Ovary (tissue), 9 donors: ENCODE measurements around the gene CST7. TPM values are rescaled to one million over a fixed set of nuclear protein-coding genes. Genes with fewer than 3 reads are reported as not detected.

Experiments used
- DNase-seq, 5 donors: peaks; one replicate each; pipeline ENCODE4 v3.0.0-alpha.2; 2019 to 2020
- H3K27ac ChIP-seq, 2 donors: fragments of 200-600 bp; one replicate each; pipeline versions ENCODE4 v1.5.1 to v1.8.0; 2019 to 2022
- H3K27me3 ChIP-seq: fragments of 200-600 bp; one replicate; pipeline ENCODE4 v1.8.0; 2022
- H3K36me3 ChIP-seq: fragments of 200-600 bp; sonication (generic); one replicate; pipeline ENCODE4 v1.5.1; 2019
- H3K4me1 ChIP-seq: one replicate; pipeline ENCODE4 v1.8.1; 2013; ENCODE audit warnings: mild to moderate bottlenecking, moderate library complexity; ENCODE audit not compliant: insufficient read depth
- H3K4me3 ChIP-seq: fragments of 200-600 bp; sonication (generic); one replicate; pipeline ENCODE4 v1.5.1; 2017
- H3K9me3 ChIP-seq, 2 donors: fragments of 200-600 bp in 1 of 2; sonication (generic) in 1 of 2; one replicate each; pipeline versions ENCODE4 v1.5.1 to v1.8.1; 2013 to 2019; ENCODE audit warnings: mild to moderate bottlenecking in 1 of 2, moderate library complexity in 1 of 2
- CTCF ChIP-seq, 3 donors: fragments of 450-650 bp in 2 of 3; fragments of 200-600 bp in 1 of 3; IDR thresholded peaks; one replicate each; pipeline versions ENCODE4 v1.5.1 to v1.8.0; 2016 to 2022; ENCODE audit warnings: antibody characterized with exemption in 3 of 3, mild to moderate bottlenecking in 1 of 3
- EP300 ChIP-seq: sonication (generic); formaldehyde crosslinking; IDR thresholded peaks from one replicate; pipeline ENCODE4 v1.6.1; 2017; ENCODE audit warnings: antibody characterized with exemption
- POLR2A ChIP-seq: fragments of 450-650 bp; IDR thresholded peaks from one replicate; pipeline ENCODE4 v1.6.1; 2017; ENCODE audit warnings: antibody characterized with exemption, mild to moderate bottlenecking, moderate library complexity
- WGBS, 3 donors: extraction: QIAGEN DNeasy Blood & Tissue Kit in 1 of 3; methylation state at CpG; one replicate each; pipeline versions ENCODE4 v1.1.5 to v1.1.7; 2013 to 2017; 5-methylcytosine and 5-hydroxymethylcytosine counted together
- intact Hi-C, 4 donors: fragments of 100-400 bp; cut with DNase I; formaldehyde crosslinking; loops; one replicate each; pipeline versions ENCODE4 v1.11.0 to v1.15.1; 2022 to 2023
- polyA plus RNA-seq, 2 donors: library from polyadenylated mRNA; stranded (reverse); fragments of 200-250 nt in 1 of 2; fragments of 350-450 nt in 1 of 2; fragmentation: Illumina TruSeq in 1 of 2; extraction: RNeasy Lipid Tissue Mini Kit (QIAGEN cat#74804) in 1 of 2; gene quantifications; one replicate each; pipeline ENCODE4 v1.2.3, GENCODE V29; 2013 to 2014
- total RNA-seq, 7 donors: library from RNA; depleted of rRNA in 2 of 7; stranded (reverse); fragments of >200 nt in 2 of 7; fragmentation: NEBNext Ultra II Directional in 3 of 7; extraction: Animal tissue kit (Norgen Biotek cat#: 25700) in 3 of 7; gene quantifications; one replicate each; pipeline versions ENCODE4 v1.1.0 to v1.2.4, GENCODE V29; 2016 to 2023
- donor health status: DM: no; HTN: no; CAD: no; lungs with moderate emphysema.
- donor health status: DM: no; HTN: no; CAD: no.
- donor health status: Bipolar disorder and iron deficiency.
- donor health status: DM: yes; HTN: yes; CAD: no.
- donor health status: DM: no; HTN: no; CAD: no.
- donor health status: DM: yes; HTN: yes; CAD: no.

CST7 gene
- total and polyA plus RNA-seq, 9 donors: 0.48 to 5.9 (median 1.1) TPM; not detected in 1

GRCh38 chr20:24996449-24997377 is 47.6 kb downstream of the CST7 start:
- H3K27ac ChIP-seq: no peak overlapping the region
- DNase-seq: no peak

GRCh38 chr20:24998121-24998520 is 49.1 kb downstream of the CST7 start:
- TF ChIP-seq EP300: no peak
- TF ChIP-seq POLR2A: no peak
- TF ChIP-seq CTCF (IDR thresholded peaks at IDR 0.05): no peak
- intact Hi-C loops: loop anchor here (2.0 to 10.0 kb wide), 7 partner anchors 67 to 407 kb away; partner anchors contain the start of genes ENTPD6 (in 1 of the 4) and GINS1 (in 1 of the 4)
- Histone ChIP-seq H3K27me3 (no peaks in the 10 kb centered on the region), H3K27ac (no peak overlapping the region), H3K9me3 (no peaks in the 10 kb centered on the region), H3K4me1 (peaks cover 8% of the 10 kb centered on the region), H3K36me3 (no peaks in the 10 kb centered on the region), H3K4me3 (no peak overlapping the region)
- 77 to 92% (median 81%) methylated on average over 3 of the region's 3 CpGs for WGBS, 3 donors
- no peak for DNase-seq

More at GRCh38 chr20:24996449-24997377, 47.6 kb downstream of the CST7 start:
- no peaks in the 10 kb centered on the region for H3K27me3 ChIP-seq
- H3K36me3 ChIP-seq: no peaks in the 10 kb centered on the region
- TF ChIP-seq EP300 (no peak), CTCF (IDR thresholded peaks at IDR 0.05) (no peak), POLR2A (no peak)
- no peaks in the 10 kb centered on the region for H3K9me3 ChIP-seq
- H3K4me1 ChIP-seq: peaks cover 9% of the 10 kb centered on the region
- intact Hi-C loops: loop anchor here (5.0 to 10.0 kb wide), 6 partner anchors 181 to 408 kb away; partner anchors contain the start of genes ENTPD6 (in 1 of the 4) and GINS1 (in 1 of the 4)
- H3K4me3 ChIP-seq: no peak overlapping the region
- 57 to 70% (median 66%) methylated on average over 9 of the region's 9 CpGs for WGBS, 3 donors

DNA sequence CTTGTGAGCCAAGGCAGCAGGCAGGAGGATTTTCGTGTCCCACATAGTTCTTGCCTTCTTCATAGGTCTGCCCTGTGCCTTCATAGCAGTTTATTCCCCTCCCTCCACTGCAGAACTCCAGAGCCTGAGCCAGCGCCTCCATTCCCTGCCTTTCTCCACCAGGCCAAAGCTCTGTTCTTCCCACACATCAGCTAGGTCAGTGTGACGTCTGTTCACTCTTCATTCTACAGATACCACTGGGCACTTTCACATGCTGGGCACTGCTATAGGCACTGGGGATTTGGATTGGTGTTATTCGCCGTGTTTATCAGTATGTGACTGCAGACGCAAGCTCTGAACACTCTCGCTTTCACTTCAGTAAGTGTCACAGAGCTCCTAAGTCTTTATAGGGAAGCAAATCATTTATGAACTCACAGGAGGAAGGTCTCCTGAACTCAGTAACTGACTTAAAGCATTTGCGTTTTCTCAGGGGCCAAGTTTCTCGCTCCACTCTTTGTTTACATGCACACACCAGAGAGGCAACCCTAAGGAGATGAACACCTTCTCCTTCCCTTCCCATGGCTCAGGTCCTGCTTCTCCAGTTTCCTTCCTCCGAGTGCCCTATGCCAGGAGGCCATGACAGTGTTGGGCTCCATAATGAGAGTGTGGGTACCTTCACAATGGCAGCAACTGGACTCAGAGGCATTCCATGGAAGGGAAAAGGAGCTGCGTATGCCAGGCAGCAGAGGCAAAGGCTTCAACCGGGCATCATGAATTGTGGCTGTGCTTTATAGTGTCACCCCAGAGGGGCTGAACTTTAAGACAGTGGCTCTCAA is 49.8 kb downstream of the CST7 start:
- 66 to 70% (median 67%) methylated on average over 12 of the region's 12 CpGs for WGBS, 3 donors
- TF ChIP-seq POLR2A (no peak), CTCF (IDR thresholded peaks at IDR 0.05) (no peak), EP300 (no peak)
- no peaks in the 10 kb centered on the region for H3K9me3 ChIP-seq
- peaks cover 8% of the 10 kb centered on the region for H3K4me1 ChIP-seq
- H3K4me3 ChIP-seq: no peak overlapping the region
- H3K27me3 ChIP-seq: no peaks in the 10 kb centered on the region
- no peak overlapping the region for H3K27ac ChIP-seq
- peak in 1 of 5 donors; percentile 2 for DNase-seq
- intact Hi-C loops: loop anchor here (2.0 to 10.0 kb wide), 7 partner anchors 66 to 406 kb away; partner anchors contain the start of genes ENTPD6 (in 1 of the 4) and GINS1 (in 1 of the 4)
- H3K36me3 ChIP-seq: no peaks in the 10 kb centered on the region

- no peaks in the 10 kb centered on the region for H3K9me3 ChIP-seq
- DNase-seq: peak in 1 of 5 donors; percentile 2
- 80 to 91% (median 87%) methylated on average over 4 of the region's 4 CpGs for WGBS, 3 donors
- TF ChIP-seq EP300 (no peak), CTCF (IDR thresholded peaks at IDR 0.05) (no peak), POLR2A (no peak)
- intact Hi-C loops: loop anchor here (2.0 to 10.0 kb wide), 7 partner anchors 65 to 405 kb away; partner anchors contain the start of genes ENTPD6 (in 1 of the 4) and GINS1 (in 1 of the 4)
- H3K27me3 ChIP-seq: no peaks in the 10 kb centered on the region
- H3K4me1 ChIP-seq: peaks cover 8% of the 10 kb centered on the region
- H3K4me3 ChIP-seq: no peak overlapping the region
- H3K36me3 ChIP-seq: no peaks in the 10 kb centered on the region
- H3K27ac ChIP-seq: no peak overlapping the region
These were observed 50.5 kb downstream of the CST7 start for GRCh38 chr20:24999568-24999967.
